ENCODE data around the gene HGF.

HGF gene

GRCh38 chr7:81779706-81780105, 9.9 kb upstream of the HGF start:
- H4K20me1 ChIP-seq (ENCODE audit: low read depth, low read length): no peaks in the 10 kb centered on the region
- TF ChIP-seq, protein P1, sequence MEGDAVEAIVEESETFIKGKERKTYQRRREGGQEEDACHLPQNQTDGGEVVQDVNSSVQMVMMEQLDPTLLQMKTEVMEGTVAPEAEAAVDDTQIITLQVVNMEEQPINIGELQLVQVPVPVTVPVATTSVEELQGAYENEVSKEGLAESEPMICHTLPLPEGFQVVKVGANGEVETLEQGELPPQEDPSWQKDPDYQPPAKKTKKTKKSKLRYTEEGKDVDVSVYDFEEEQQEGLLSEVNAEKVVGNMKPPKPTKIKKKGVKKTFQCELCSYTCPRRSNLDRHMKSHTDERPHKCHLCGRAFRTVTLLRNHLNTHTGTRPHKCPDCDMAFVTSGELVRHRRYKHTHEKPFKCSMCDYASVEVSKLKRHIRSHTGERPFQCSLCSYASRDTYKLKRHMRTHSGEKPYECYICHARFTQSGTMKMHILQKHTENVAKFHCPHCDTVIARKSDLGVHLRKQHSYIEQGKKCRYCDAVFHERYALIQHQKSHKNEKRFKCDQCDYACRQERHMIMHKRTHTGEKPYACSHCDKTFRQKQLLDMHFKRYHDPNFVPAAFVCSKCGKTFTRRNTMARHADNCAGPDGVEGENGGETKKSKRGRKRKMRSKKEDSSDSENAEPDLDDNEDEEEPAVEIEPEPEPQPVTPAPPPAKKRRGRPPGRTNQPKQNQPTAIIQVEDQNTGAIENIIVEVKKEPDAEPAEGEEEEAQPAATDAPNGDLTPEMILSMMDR (IDR thresholded peaks at IDR 0.05; ENCODE audit: insufficient read depth, low read length, poor library complexity, severe bottlenecking): no peak
- TF ChIP-seq EZH2phosphoT487 (conservative IDR thresholded peaks at IDR 0.05; ENCODE audit: low read length): no peak
- 0 out of 2 replicates have a peak, but pooled peaks cover 4% of the 10 kb centered on the region for H3F3A ChIP-seq (ENCODE audit: insufficient read depth)
- H3K4me3 ChIP-seq (ENCODE audit: insufficient read depth, low read length, poor library complexity, severe bottlenecking): no peak overlapping the region
- H3K9ac ChIP-seq (ENCODE audit: low read length): no peak overlapping the region
- H3K9me2 ChIP-seq (replicated peaks; ENCODE audit: insufficient read depth, low read length): no peaks in the 10 kb centered on the region
- H2AFZ ChIP-seq (ENCODE audit: low read depth, low read length, severe bottlenecking): no peak overlapping the region
- H3K27me3 ChIP-seq (ENCODE audit: low read length): no peaks in the 10 kb centered on the region
- H3K27ac ChIP-seq (ENCODE audit: low read depth, low read length): no peak overlapping the region
- no peak overlapping the region for H3K4me2 ChIP-seq (ENCODE audit: low read depth, low read length, poor library complexity, severe bottlenecking)
- no peaks in the 10 kb centered on the region for H3K79me2 ChIP-seq (ENCODE audit: insufficient read depth, low read length)
- no peaks in the 10 kb centered on the region for H3K9me3 ChIP-seq (ENCODE audit: insufficient read depth, low read length)
- no peaks in the 10 kb centered on the region for H3K36me3 ChIP-seq (ENCODE audit: low read length)

GRCh38 chr7:81777697-81778096, 7.8 kb upstream of the HGF start:
- no peaks in the 10 kb centered on the region for H3K9me2 ChIP-seq (replicated peaks; ENCODE audit: insufficient read depth, low read length)
- H3K79me2 ChIP-seq (ENCODE audit: insufficient read depth, low read length): no peaks in the 10 kb centered on the region
- TF ChIP-seq, protein P1 (IDR thresholded peaks at IDR 0.05; ENCODE audit: insufficient read depth, low read length, poor library complexity, severe bottlenecking): no peak
- no peak for TF ChIP-seq EZH2phosphoT487 (conservative IDR thresholded peaks at IDR 0.05; ENCODE audit: low read length)
- H3K9me3 ChIP-seq (ENCODE audit: insufficient read depth, low read length): no peaks in the 10 kb centered on the region
- H2AFZ ChIP-seq (ENCODE audit: low read depth, low read length, severe bottlenecking): no peak overlapping the region
- H3K27ac ChIP-seq (ENCODE audit: low read depth, low read length): no peak overlapping the region
- no peaks in the 10 kb centered on the region for H4K20me1 ChIP-seq (ENCODE audit: low read depth, low read length)
- no peak overlapping the region for H3K9ac ChIP-seq (ENCODE audit: low read length)
- H3K4me2 ChIP-seq (ENCODE audit: low read depth, low read length, poor library complexity, severe bottlenecking): no peak overlapping the region
- no peaks in the 10 kb centered on the region for H3K36me3 ChIP-seq (ENCODE audit: low read length)
- H3K4me3 ChIP-seq (ENCODE audit: insufficient read depth, low read length, poor library complexity, severe bottlenecking): no peak overlapping the region
- H3K27me3 ChIP-seq (ENCODE audit: low read length): no peaks in the 10 kb centered on the region
- H3F3A ChIP-seq (ENCODE audit: insufficient read depth): no peaks in the 10 kb centered on the region

DNA sequence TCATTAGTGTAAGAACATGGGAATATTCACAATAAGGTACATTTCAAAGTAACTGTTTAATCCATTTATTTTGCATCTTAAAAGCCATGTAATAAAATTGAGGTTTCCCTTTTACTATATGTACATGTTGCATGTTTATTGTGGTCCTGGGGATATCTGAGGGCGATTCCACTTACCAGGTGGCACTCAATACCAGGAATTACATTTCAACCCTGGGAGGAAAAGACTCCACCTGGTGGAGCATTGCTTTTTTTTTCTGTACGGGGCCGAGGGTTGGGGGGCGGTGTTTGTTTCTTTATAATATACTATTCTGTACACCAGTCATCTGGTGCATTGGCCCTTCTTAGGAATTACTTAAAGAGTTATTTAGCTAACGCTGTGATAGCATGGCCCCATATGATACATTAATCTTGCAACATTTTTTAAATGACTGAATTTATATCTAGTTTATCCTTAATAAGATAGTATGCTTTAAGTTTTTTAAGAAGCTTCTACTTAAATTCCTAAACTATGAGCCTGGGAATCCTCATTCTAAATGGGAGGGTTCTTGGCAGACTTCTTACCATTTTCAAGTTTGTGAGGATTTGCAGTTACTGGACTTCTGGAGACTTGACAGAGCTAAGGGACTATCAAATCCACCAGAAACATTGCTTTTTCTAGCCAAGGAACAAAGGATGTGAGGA, 7.2 kb upstream of the HGF start:
- Histone ChIP-seq H3K4me3 (ENCODE audit: insufficient read depth, low read length, poor library complexity, severe bottlenecking) (no peak overlapping the region), H3K79me2 (ENCODE audit: insufficient read depth, low read length) (no peaks in the 10 kb centered on the region), H3K27me3 (ENCODE audit: low read length) (no peaks in the 10 kb centered on the region), H3K9ac (ENCODE audit: low read length) (no peak overlapping the region), H3K27ac (ENCODE audit: low read depth, low read length) (no peak overlapping the region), H4K20me1 (ENCODE audit: low read depth, low read length) (no peaks in the 10 kb centered on the region), H3F3A (ENCODE audit: insufficient read depth) (no peaks in the 10 kb centered on the region), H2AFZ (ENCODE audit: low read depth, low read length, severe bottlenecking) (no peak overlapping the region), H3K36me3 (ENCODE audit: low read length) (no peaks in the 10 kb centered on the region), H3K9me3 (ENCODE audit: insufficient read depth, low read length) (no peaks in the 10 kb centered on the region), H3K9me2 (replicated peaks; ENCODE audit: insufficient read depth, low read length) (no peaks in the 10 kb centered on the region), H3K4me2 (ENCODE audit: low read depth, low read length, poor library complexity, severe bottlenecking) (no peak overlapping the region)
- TF ChIP-seq EZH2phosphoT487 (conservative IDR thresholded peaks at IDR 0.05; ENCODE audit: low read length): no peak
- TF ChIP-seq, protein P1 (IDR thresholded peaks at IDR 0.05; ENCODE audit: insufficient read depth, low read length, poor library complexity, severe bottlenecking): no peak
